ENCODE measurements around the gene COL9A3.

- TF ChIP-seq CTCF (IDR thresholded peaks at IDR 0.05) = no peak
- TF ChIP-seq POLR2A (IDR thresholded peaks at IDR 0.05) = no peak
These were observed 44.3 kb downstream of the COL9A3 start for GRCh38 chr20:62860924-62861691.
